Neuronal stem cell (in vitro differentiated cells): ENCODE data around the gene PCDHA11.
"Not testable (repeated sequence)": the region's sequence is repeated elsewhere in the genome, so short reads cannot be mapped to it uniquely, and the experiment has no call there.

Experiments
- DNase-seq: peaks from one replicate; pipeline ENCODE4 v3.0.0-alpha.2; 2013; ENCODE audit warnings: low spot score
- H2AFZ ChIP-seq: one replicate; pipeline ENCODE4 v1.6.1; 2013; ENCODE audit warnings: mild to moderate bottlenecking, low read length, inconsistent platforms
- H2AK5ac ChIP-seq: 2 replicates; pipeline ENCODE4 v1.6.1; 2013; ENCODE audit warnings: low read depth, mild to moderate bottlenecking, inconsistent platforms, low read length, moderate library complexity, mixed read lengths
- H2BK120ac ChIP-seq: 2 replicates; pipeline ENCODE4 v1.6.1; 2013; ENCODE audit warnings: low read depth, mild to moderate bottlenecking, inconsistent platforms, low read length, moderate library complexity, mixed read lengths
- H2BK12ac ChIP-seq: one replicate; pipeline ENCODE4 v1.6.1; 2013; ENCODE audit warnings: low read length, inconsistent platforms
- H2BK15ac ChIP-seq: 2 replicates; pipeline ENCODE4 v1.6.1; 2013; ENCODE audit warnings: mild to moderate bottlenecking, low read length, inconsistent platforms, mixed read lengths
- H2BK5ac ChIP-seq: one replicate; pipeline ENCODE4 v1.6.1; 2013; ENCODE audit warnings: inconsistent platforms, mild to moderate bottlenecking, low read length, moderate library complexity
- H3K14ac ChIP-seq: one replicate; pipeline ENCODE4 v1.6.1; 2013; ENCODE audit warnings: low read length, inconsistent platforms
- H3K18ac ChIP-seq: 2 replicates; pipeline ENCODE4 v1.6.1; 2013; ENCODE audit warnings: low read length, inconsistent platforms
- H3K23ac ChIP-seq: 2 replicates; pipeline ENCODE4 v1.6.1; 2013; ENCODE audit warnings: low read depth, mild to moderate bottlenecking, mixed read lengths, low read length, inconsistent platforms; ENCODE audit not compliant: poor library complexity
- H3K27ac ChIP-seq: replicated peaks from 3 replicates; pipeline ENCODE4 v1.5.1; 2013; ENCODE audit warnings: low read length, inconsistent platforms
- H3K27me3 ChIP-seq, 3 experiments: 2 replicates each; pipeline ENCODE4 v1.6.1; 2013; ENCODE audit warnings: low read length in 3 of 3, mild to moderate bottlenecking in 2 of 3, inconsistent platforms in 1 of 3, low read depth in 1 of 3, mixed read lengths in 1 of 3, moderate library complexity in 1 of 3; ENCODE audit not compliant: control insufficient read depth in 3 of 3, insufficient read depth in 3 of 3
- H3K36me3 ChIP-seq, 2 donors: replicated peaks in 1 of 2; 2 replicates each; pipeline ENCODE4 v1.6.1; 2013; ENCODE audit warnings: low read length in 2 of 2; ENCODE audit not compliant: control insufficient read depth in 2 of 2, insufficient read depth in 2 of 2
- H3K4ac ChIP-seq: 2 replicates; pipeline ENCODE4 v1.6.1; 2013; ENCODE audit warnings: inconsistent platforms, mild to moderate bottlenecking, low read length, moderate library complexity
- H3K4me1 ChIP-seq, 2 donors: 1 replicate in 1 of 2; 2 replicates in 1 of 2; pipeline ENCODE4 v1.6.1; 2013; ENCODE audit warnings: low read length in 2 of 2, low read depth in 1 of 2; ENCODE audit not compliant: control insufficient read depth in 2 of 2, insufficient read depth in 1 of 2
- H3K4me2 ChIP-seq: one replicate; pipeline ENCODE4 v1.6.1; 2013; ENCODE audit warnings: mild to moderate bottlenecking, low read length, inconsistent platforms; ENCODE audit not compliant: insufficient read depth, poor library complexity, severe bottlenecking
- H3K4me3 ChIP-seq, 2 donors: 2 replicates each; pipeline ENCODE4 v1.5.1; 2013; ENCODE audit warnings: low read length in 2 of 2, mild to moderate bottlenecking in 2 of 2, inconsistent platforms in 1 of 2, moderate library complexity in 1 of 2
- H3K79me1 ChIP-seq: one replicate; pipeline ENCODE4 v1.6.1; 2013; ENCODE audit warnings: low read depth, mild to moderate bottlenecking, inconsistent platforms, low read length, moderate library complexity
- H3K9ac ChIP-seq: one replicate; pipeline ENCODE4 v1.6.1; 2013; ENCODE audit warnings: mild to moderate bottlenecking, low read depth, low read length, inconsistent platforms; ENCODE audit not compliant: poor library complexity
- H3K9me3 ChIP-seq, 2 donors: replicated peaks in 1 of 2; 2 replicates each; pipeline versions ENCODE3 to v1.6.1; 2013; ENCODE audit warnings: low read length in 2 of 2, mild to moderate bottlenecking in 2 of 2, inconsistent platforms in 1 of 2, low read depth in 1 of 2, mixed read lengths in 1 of 2, moderate library complexity in 1 of 2; ENCODE audit not compliant: control insufficient read depth in 2 of 2, insufficient read depth in 1 of 2
- H4K8ac ChIP-seq: one replicate; pipeline ENCODE4 v1.6.1; 2013; ENCODE audit warnings: low read depth, mild to moderate bottlenecking, inconsistent platforms, low read length, moderate library complexity
- H4K91ac ChIP-seq: one replicate; pipeline ENCODE4 v1.6.1; 2013; ENCODE audit warnings: low read length, low read depth, mild to moderate bottlenecking, inconsistent platforms; ENCODE audit not compliant: poor library complexity
- whole genome bisulfite sequencing, 2 donors: extraction: QIAGEN DNeasy Blood & Tissue Kit; methylation state at CpG; one replicate each; pipeline ENCODE4 v1.1.7; 2013; ENCODE audit warnings: missing lambda C conversion rate in 2 of 2, mixed read lengths in 1 of 2; ENCODE audit not compliant: insufficient read length in 2 of 2, insufficient replicate concordance in 1 of 2; ENCODE audit errors: extremely low coverage in 2 of 2; 5-methylcytosine and 5-hydroxymethylcytosine counted together

PCDHA11 gene

DNA sequence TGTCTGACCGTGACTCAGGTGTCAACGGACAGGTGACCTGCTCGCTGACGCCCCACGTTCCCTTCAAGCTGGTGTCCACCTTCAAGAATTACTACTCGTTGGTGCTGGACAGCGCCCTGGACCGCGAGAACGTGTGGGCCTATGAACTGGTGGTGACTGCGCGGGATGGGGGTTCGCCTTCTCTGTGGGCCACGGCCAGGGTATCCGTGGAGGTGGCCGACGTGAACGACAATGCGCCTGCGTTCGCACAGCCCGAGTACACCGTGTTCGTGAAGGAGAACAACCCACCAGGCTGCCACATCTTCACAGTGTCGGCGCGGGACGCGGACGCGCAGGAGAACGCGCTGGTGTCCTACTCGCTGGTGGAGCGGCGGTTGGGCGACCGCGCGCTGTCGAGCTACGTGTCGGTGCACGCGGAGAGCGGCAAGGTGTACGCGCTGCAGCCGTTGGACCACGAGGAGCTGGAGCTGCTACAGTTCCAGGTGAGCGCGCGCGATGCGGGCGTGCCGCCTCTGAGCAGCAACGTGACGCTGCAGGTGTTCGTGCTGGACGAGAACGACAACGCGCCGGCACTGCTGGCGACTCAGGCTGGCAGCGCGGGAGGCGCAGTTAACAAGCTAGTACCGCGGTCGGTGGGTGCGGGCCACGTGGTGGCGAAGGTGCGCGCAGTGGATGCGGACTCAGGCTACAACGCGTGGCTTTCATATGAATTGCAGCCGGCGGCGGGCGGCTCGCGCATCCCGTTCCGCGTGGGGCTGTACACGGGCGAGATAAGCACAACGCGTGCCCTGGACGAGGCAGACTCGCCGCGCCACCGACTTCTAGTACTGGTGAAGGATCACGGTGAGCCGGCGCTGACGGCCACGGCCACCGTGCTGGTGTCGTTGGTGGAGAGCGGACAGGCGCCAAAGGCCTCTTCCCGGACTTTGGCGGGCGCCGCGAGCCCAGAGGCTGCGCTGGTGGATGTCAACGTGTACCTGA lies 1.8 kb downstream of the PCDHA11 start:
- Histone ChIP-seq H4K91ac (no peak overlapping the region), H3K79me1 (peaks cover 8% of the 10 kb centered on the region), H2AK5ac (peak overlapping the region; percentile 63), H3K23ac (peak overlapping the region; percentile 91), H2AFZ (no peak overlapping the region), H2BK12ac (no peak overlapping the region), H2BK5ac (no peak overlapping the region), H3K9me3 (peaks cover 13 to 27% of the 10 kb centered on the region in 2 donors), H3K27me3 (no peaks in the 10 kb centered on the region), H3K4me2 (no peak overlapping the region), H3K9ac (no peak overlapping the region), H3K36me3 (peaks cover 13 to 22% of the 10 kb centered on the region in 2 donors), H2BK120ac (no peak overlapping the region), H4K8ac (peak overlapping the region; percentile 43), H3K14ac (peak overlapping the region; percentile 82), H3K4me3 (peak overlapping the region in 1 of 2 donors; percentile 44), H3K4me1 (no peaks in the 10 kb centered on the region), H3K4ac (no peak overlapping the region), H3K27ac (no peak overlapping the region), H3K18ac (no peak overlapping the region), H2BK15ac (no peak overlapping the region)
- no CpG with 5 or more reads among the region's 114 CpGs for WGBS, 2 donors
- no peak for DNase-seq

DNA sequence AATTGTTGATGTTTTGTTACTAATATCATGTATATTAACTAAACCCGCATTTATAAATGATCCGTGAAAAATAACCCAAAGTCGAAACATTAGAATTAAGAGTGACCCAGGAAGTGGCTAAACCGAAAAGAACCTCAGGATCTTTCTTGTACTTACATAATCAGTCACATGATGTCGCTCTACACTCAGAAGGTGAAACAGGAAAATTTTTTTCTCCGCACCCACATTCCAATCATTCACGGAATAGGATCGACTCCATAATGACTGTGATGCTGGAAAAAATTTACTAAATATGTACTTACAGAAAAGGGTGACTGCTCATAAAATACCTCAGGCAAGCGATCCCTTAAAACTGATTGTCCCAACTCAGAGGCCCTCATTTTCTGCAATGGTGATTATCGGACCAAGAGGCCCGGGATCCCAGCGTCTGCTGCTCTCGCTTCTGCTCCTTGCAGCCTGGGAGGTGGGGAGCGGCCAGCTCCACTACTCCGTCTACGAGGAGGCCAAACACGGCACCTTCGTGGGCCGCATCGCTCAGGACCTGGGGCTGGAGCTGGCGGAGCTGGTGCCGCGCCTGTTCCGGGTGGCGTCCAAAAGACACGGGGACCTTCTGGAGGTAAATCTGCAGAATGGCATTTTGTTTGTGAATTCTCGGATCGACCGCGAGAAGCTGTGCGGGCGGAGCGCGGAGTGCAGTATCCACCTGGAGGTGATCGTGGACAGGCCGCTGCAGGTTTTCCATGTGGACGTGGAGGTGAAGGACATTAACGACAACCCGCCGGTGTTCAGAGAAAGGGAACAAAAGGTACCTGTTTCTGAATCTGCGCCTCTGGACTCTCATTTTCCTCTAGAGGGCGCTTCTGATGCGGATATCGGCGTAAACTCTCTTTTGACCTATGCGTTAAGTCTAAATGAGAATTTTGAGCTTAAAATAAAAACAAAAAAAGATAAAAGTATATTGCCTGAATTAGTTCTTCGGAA lies 6.6 kb downstream of the PCDHA11 start, which contains the start of gene PCDHA12:
TSS of gene PCDHA12 (plus strand) at position 224 of the 981 bp plus-strand sequence. CDS start at position 389, 165 bp downstream.
- Histone ChIP-seq H3K18ac (peak within 1 kb of the TSS; percentile 52), H3K27me3 (no peaks in the 10 kb centered on the region), H2AK5ac (no peak within 1 kb of the TSS), H3K4ac (no peak within 1 kb of the TSS), H3K36me3 (peaks cover 13 to 15% of the 10 kb centered on the region in 2 donors), H2BK15ac (no peak within 1 kb of the TSS), H3K23ac (no peak within 1 kb of the TSS), H3K4me2 (peak within 1 kb of the TSS; percentile 38), H4K91ac (no peak within 1 kb of the TSS), H3K9ac (peak within 1 kb of the TSS; percentile 86), H3K9me3 (peaks cover 11 to 27% of the 10 kb centered on the region in 2 donors), H2BK5ac (no peak within 1 kb of the TSS), H2BK12ac (no peak within 1 kb of the TSS), H3K14ac (no peak within 1 kb of the TSS), H3K4me1 (no peaks in the 10 kb centered on the region), H3K4me3 (peak within 1 kb of the TSS; percentile 59 to 88), H2BK120ac (no peak within 1 kb of the TSS), H3K27ac (no peak within 1 kb of the TSS), H2AFZ (peak within 1 kb of the TSS; percentile 88), H3K79me1 (peaks cover 17% of the 10 kb centered on the region), H4K8ac (no peak within 1 kb of the TSS)
- peak; percentile 55 for DNase-seq
- WGBS, 2 donors, result no CpG with 5 or more reads among the region's 47 CpGs

DNA sequence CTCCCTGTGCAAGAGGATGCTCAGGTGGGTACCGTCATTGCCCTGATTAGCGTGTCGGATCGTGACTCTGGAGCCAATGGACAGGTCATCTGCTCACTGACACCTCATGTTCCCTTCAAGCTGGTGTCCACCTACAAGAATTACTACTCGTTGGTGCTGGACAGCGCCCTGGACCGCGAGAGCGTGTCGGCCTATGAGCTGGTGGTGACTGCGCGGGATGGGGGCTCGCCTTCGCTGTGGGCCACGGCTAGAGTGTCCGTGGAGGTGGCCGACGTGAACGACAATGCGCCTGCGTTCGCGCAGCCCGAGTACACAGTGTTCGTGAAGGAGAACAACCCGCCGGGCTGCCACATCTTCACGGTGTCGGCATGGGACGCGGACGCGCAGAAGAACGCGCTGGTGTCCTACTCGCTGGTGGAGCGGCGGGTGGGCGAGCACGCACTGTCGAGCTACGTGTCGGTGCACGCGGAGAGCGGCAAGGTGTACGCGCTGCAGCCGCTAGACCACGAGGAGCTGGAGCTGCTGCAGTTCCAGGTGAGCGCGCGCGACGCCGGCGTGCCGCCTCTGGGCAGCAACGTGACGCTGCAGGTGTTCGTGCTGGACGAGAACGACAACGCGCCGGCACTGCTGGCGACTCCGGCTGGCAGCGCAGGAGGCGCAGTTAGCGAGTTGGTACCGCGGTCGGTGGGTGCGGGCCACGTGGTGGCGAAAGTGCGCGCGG lies 7.9 kb downstream of the PCDHA11 start:
- H2AK5ac ChIP-seq, H4K8ac ChIP-seq, DNase-seq, H3K27me3 ChIP-seq, H3K14ac ChIP-seq, H3K18ac ChIP-seq, H2BK120ac ChIP-seq, H2AFZ ChIP-seq, H3K4me1 ChIP-seq, H2BK5ac ChIP-seq, H3K4me2 ChIP-seq, H3K27ac ChIP-seq, H2BK12ac ChIP-seq, H4K91ac ChIP-seq: not testable (repeated sequence)
- Histone ChIP-seq H3K4me3 (peak overlapping the region in 1 of 2 donors; percentile 62), H3K36me3 (peaks cover 10 to 17% of the 10 kb centered on the region in 2 donors), H2BK15ac (peak overlapping the region; percentile 26), H3K79me1 (peaks cover 12% of the 10 kb centered on the region), H3K9ac (peak overlapping the region; percentile 70), H3K9me3 (peaks cover 8 to 21% of the 10 kb centered on the region in 2 donors), H3K23ac (peak overlapping the region; percentile 91), H3K4ac (peak overlapping the region; percentile 76)
- no CpG with 5 or more reads among the region's 80 CpGs for WGBS, 2 donors
